DOHH2 (cell line): ENCODE data around the gene ANTXR2.

Source experiments
- H3F3A ChIP-seq: fragments of 200-600 bp; sonication (generic), shearing (Covaris generic); 2 replicates; pipeline ENCODE4 v1.6.0; 2016; ENCODE audit warnings: antibody characterized with exemption, mild to moderate bottlenecking; ENCODE audit not compliant: control insufficient read depth, insufficient read depth
- H3K27ac ChIP-seq: fragments of 200-600 bp; sonication (generic); 2 replicates; pipeline ENCODE4 v1.5.1; 2014; ENCODE audit warnings: low read depth, mild to moderate bottlenecking, low read length, moderate library complexity
- H3K27me3 ChIP-seq: fragments of 200-600 bp; sonication (generic); 2 replicates; pipeline ENCODE4 v1.6.1; 2014; ENCODE audit warnings: mild to moderate bottlenecking, low read length, mixed read lengths; ENCODE audit not compliant: control insufficient read depth
- H3K36me3 ChIP-seq: fragments of 200-600 bp; sonication (generic); 2 replicates; pipeline ENCODE4 v1.6.1; 2014; ENCODE audit warnings: mild to moderate bottlenecking, low read length, moderate library complexity, mixed read lengths; ENCODE audit not compliant: control insufficient read depth
- H3K4me1 ChIP-seq: fragments of 200-600 bp; sonication (generic); 2 replicates; pipeline ENCODE4 v1.6.1; 2014; ENCODE audit warnings: mild to moderate bottlenecking, low read length, mixed read lengths; ENCODE audit not compliant: control insufficient read depth
- H3K4me2 ChIP-seq: fragments of 200-600 bp; sonication (generic); 2 replicates; pipeline ENCODE4 v1.6.0; 2014; ENCODE audit warnings: mild to moderate bottlenecking, low read length, moderate library complexity
- H3K4me3 ChIP-seq: fragments of 200-600 bp; sonication (generic); 2 replicates; pipeline ENCODE4 v1.5.1; 2014; ENCODE audit warnings: mild to moderate bottlenecking, low read length, mixed read lengths
- H3K79me2 ChIP-seq: fragments of 200-600 bp; sonication (generic); 2 replicates; pipeline ENCODE4 v1.6.1; 2014; ENCODE audit warnings: mild to moderate bottlenecking, low read length, mixed read lengths; ENCODE audit not compliant: control insufficient read depth
- H3K9me2 ChIP-seq: fragments of 200-600 bp; sonication (generic); replicated peaks from 2 replicates; pipeline ENCODE4 v1.6.1; 2014; ENCODE audit warnings: mild to moderate bottlenecking, low read length, mixed read lengths; ENCODE audit not compliant: control insufficient read depth
- H3K9me3 ChIP-seq: fragments of 200-600 bp; sonication (generic); 2 replicates; pipeline ENCODE4 v1.6.1; 2014; ENCODE audit warnings: antibody characterized with exemption, low read length, mixed read lengths; ENCODE audit not compliant: control insufficient read depth, insufficient read depth
- H4K20me1 ChIP-seq: fragments of 200-600 bp; sonication (generic); 2 replicates; pipeline ENCODE4 v1.6.0; 2014; ENCODE audit warnings: low read depth, mild to moderate bottlenecking, antibody characterized with exemption, low read length, moderate library complexity; ENCODE audit not compliant: control insufficient read depth, insufficient read depth
- CTCF ChIP-seq: fragments of 200-600 bp; sonication (generic); IDR thresholded peaks from one replicate; pipeline ENCODE4 v1.5.1; 2014; ENCODE audit warnings: antibody characterized with exemption, mild to moderate bottlenecking, low read depth, low read length; ENCODE audit not compliant: poor library complexity, severe bottlenecking
- EZH2phosphoT487 ChIP-seq: fragments of 200-600 bp; sonication (generic); IDR thresholded peaks from 2 replicates; pipeline ENCODE4 v1.6.1; 2017; ENCODE audit warnings: borderline replicate concordance, mild to moderate bottlenecking, antibody characterized with exemption, low read length, moderate library complexity, mixed read lengths

The ANTXR2 gene

GRCh38 chr4:80012291-80012690 lies 60.7 kb downstream of the ANTXR2 start:
- Histone ChIP-seq H3K9me3 (no peaks in the 10 kb centered on the region), H3K79me2 (no peaks in the 10 kb centered on the region), H4K20me1 (no peaks in the 10 kb centered on the region), H3K9me2 (no peaks in the 10 kb centered on the region), H3K4me1 (peaks cover 5% of the 10 kb centered on the region), H3K36me3 (no peaks in the 10 kb centered on the region), H3K4me2 (no peak overlapping the region), H3K27ac (no peak overlapping the region), H3K27me3 (no peaks in the 10 kb centered on the region), H3F3A (no peaks in the 10 kb centered on the region), H3K4me3 (no peak overlapping the region)
- TF ChIP-seq CTCF (no peak), EZH2phosphoT487 (no peak)

GRCh38 chr4:80011636-80012236 lies 61.3 kb downstream of the ANTXR2 start:
- Histone ChIP-seq H3K4me3 (no peak overlapping the region), H4K20me1 (no peaks in the 10 kb centered on the region), H3K9me2 (no peaks in the 10 kb centered on the region), H3F3A (no peaks in the 10 kb centered on the region), H3K27ac (no peak overlapping the region), H3K4me2 (no peak overlapping the region), H3K27me3 (no peaks in the 10 kb centered on the region), H3K36me3 (no peaks in the 10 kb centered on the region), H3K9me3 (no peaks in the 10 kb centered on the region), H3K4me1 (no peaks in the 10 kb centered on the region; the same call in 1 of the 2 replicates), H3K79me2 (no peaks in the 10 kb centered on the region)
- TF ChIP-seq CTCF (no peak), EZH2phosphoT487 (no peak)

- Histone ChIP-seq H3K36me3 (no peaks in the 10 kb centered on the region), H3F3A (no peaks in the 10 kb centered on the region), H3K9me2 (no peaks in the 10 kb centered on the region), H3K9me3 (no peaks in the 10 kb centered on the region), H3K27me3 (no peaks in the 10 kb centered on the region), H3K4me2 (no peak overlapping the region), H3K4me3 (no peak overlapping the region), H3K79me2 (no peaks in the 10 kb centered on the region), H4K20me1 (no peaks in the 10 kb centered on the region), H3K4me1 (no peaks in the 10 kb centered on the region), H3K27ac (no peak overlapping the region)
- TF ChIP-seq EZH2phosphoT487 (no peak), CTCF (no peak)
Observed at GRCh38 chr4:80010316-80010715, 62.7 kb downstream of the ANTXR2 start.

- Histone ChIP-seq H3K27ac (no peak overlapping the region), H4K20me1 (no peaks in the 10 kb centered on the region), H3K79me2 (no peaks in the 10 kb centered on the region), H3K4me2 (no peak overlapping the region), H3F3A (no peaks in the 10 kb centered on the region), H3K36me3 (no peaks in the 10 kb centered on the region), H3K4me3 (no peak overlapping the region), H3K9me2 (no peaks in the 10 kb centered on the region), H3K4me1 (no peaks in the 10 kb centered on the region), H3K27me3 (no peaks in the 10 kb centered on the region), H3K9me3 (no peaks in the 10 kb centered on the region)
- no peak for TF ChIP-seq CTCF
- no peak for TF ChIP-seq EZH2phosphoT487
Observed at GRCh38 chr4:80009806-80010205, 63.2 kb downstream of the ANTXR2 start.
